GM19324 (cell line): ENCODE data around the gene GNAQ.

Experiments used
- ATAC-seq: cut with Tn5 transposase; IDR thresholded peaks from one replicate; pipeline ENCODE4 v1.9.1; 2021; ENCODE audit warnings: mild to moderate bottlenecking, moderate library complexity; ENCODE audit not compliant: unreplicated experiment, low FRiP score

The GNAQ gene

GRCh38 chr9:77677957-77678535 lies 353.6 kb downstream of the GNAQ start:
- ATAC-seq, result no peak

GRCh38 chr9:77677397-77677796 lies 354.2 kb downstream of the GNAQ start:
- ATAC-seq, result no peak

- ATAC-seq, result no peak
Observed at GRCh38 chr9:77673941-77674791, 357.4 kb downstream of the GNAQ start.

GRCh38 chr9:77672183-77672582 lies 359.4 kb downstream of the GNAQ start:
- no peak for ATAC-seq

- no peak for ATAC-seq
Observed at GRCh38 chr9:77667151-77667550, 364.5 kb downstream of the GNAQ start.
